Measurements from ENCODE around the gene KIAA1191. TPM values are rescaled to one million over a fixed set of nuclear protein-coding genes. Genes with fewer than 3 reads are reported as not detected.

Gene KIAA1191
- total and polyA plus RNA-seq, 9 of the 15 experiments (the other 6 are each of a cell fraction or from before 2014, with no cell fraction given), result 31.0 to 80.2 (median 45.7) TPM

- intact Hi-C loops (cut with micrococcal nuclease), result no loop called here
- no TSS peak for BruUV-seq (replicated peaks)
- H3K4me1 ChIP-seq (replicated peaks in 1 of 2; ENCODE audit: control insufficient read depth in 2 of 2, insufficient read depth in 2 of 2, low read length in 2 of 2), result peaks cover 6 to 7% of the 10 kb centered on the region in 2 experiments; a peak in 3 of 5 replicates
- no peak for DNase-seq (ENCODE audit: extremely low read depth in 1 of 4, low spot score in 3 of 4)
- no peaks in the 10 kb centered on the region for H3K9me3 ChIP-seq (replicated peaks; ENCODE audit: control insufficient read depth, insufficient read depth, low read depth, low read length)
- no peak overlapping the region for H2AFZ ChIP-seq (ENCODE audit: low read depth, low read length)
- WGBS (ENCODE audit: insufficient coverage, low coverage, missing lambda C conversion rate), result 97% methylated on average over 14 of the region's 15 CpGs
- no peaks in the 10 kb centered on the region for H3K9me1 ChIP-seq (ENCODE audit: control insufficient read depth, insufficient read depth, low read length)
- no peak overlapping the region for H3K4me3 ChIP-seq
- POLR2A ChIA-PET, result interaction anchor here (0.8 kb wide), 1 partner anchor 11 kb away, joined by 3 read pairs; no protein-coding TSS in a partner anchor
- H3K4me2 ChIP-seq (ENCODE audit: insufficient read depth, low read length), result no peak overlapping the region
- H3K27me3 ChIP-seq (ENCODE audit: control insufficient read depth in 2 of 2, insufficient read depth in 2 of 2, low read length in 2 of 2), result no peaks in the 10 kb centered on the region
- CTCF ChIA-PET (ENCODE audit: low intra/inter-chr PET ratio), result no interaction called here
- in situ Hi-C loops (cut with MboI), result no loop called here
- no peak overlapping the region for H3K27ac ChIP-seq (ENCODE audit: extremely low read depth, low read depth, low read length)
- H3K9ac ChIP-seq (ENCODE audit: insufficient read depth in 1 of 2, low read depth in 2 of 2, low read length in 2 of 2), result 0 out of 4 replicates have a peak overlapping the region, but pooled peaks of 1 of the 2 experiments have one; percentile 23
- no peak for ATAC-seq
- peaks cover 82% of the 10 kb centered on the region for H3K36me3 ChIP-seq (ENCODE audit: control insufficient read depth, insufficient read depth, low read length)
- FAIRE-seq, result no peak
- 0 out of 2 replicates have a peak, but pooled peaks have one; percentile 30 for TF ChIP-seq SUPT5H (IDR thresholded peaks at IDR 0.05)
- peak; percentile 57 for TF ChIP-seq POLR2G (IDR thresholded peaks at IDR 0.05; ENCODE audit: low read depth, low read length)
- TF ChIP-seq MTA3 (IDR thresholded peaks at IDR 0.05; ENCODE audit: borderline replicate concordance), result no peak
- TF ChIP-seq POLR2A (conservative IDR thresholded peaks at IDR 0.05), result peak; percentile 21
- TF ChIP-seq ZNF232 (CRISPR knock-in tag; IDR thresholded peaks at IDR 0.05), result no peak
- peak; percentile 65 for TF ChIP-seq RBFOX2 (IDR thresholded peaks at IDR 0.05; ENCODE audit: low read depth, low read length)
- no peak for TF ChIP-seq PHB (CRISPR knock-in tag; IDR thresholded peaks at IDR 0.05)
- peaks cover 37% of the 10 kb centered on the region for H3K79me2 ChIP-seq (ENCODE audit: control insufficient read depth, insufficient read depth, low read length)
- H4K20me1 ChIP-seq (replicated peaks; ENCODE audit: control insufficient read depth, insufficient read depth, low read length), result no peaks in the 10 kb centered on the region; the same call in 1 of the 2 replicates
Observed at GRCh38 chr5:176383248-176383905, 21.8 kb upstream of the KIAA1191 start.
